ES-I3 (cell line): ENCODE data around the gene VAC14.

ENCODE experiments used
- H3K36me3 ChIP-seq: 2 replicates; pipeline ENCODE4 v1.6.1; 2013; ENCODE audit warnings: mild to moderate bottlenecking, low read length, control low read depth, moderate library complexity; ENCODE audit not compliant: insufficient read depth
- H3K4me1 ChIP-seq: 2 replicates; pipeline ENCODE4 v1.6.1; 2013; ENCODE audit warnings: mild to moderate bottlenecking, control low read depth, low read length; ENCODE audit not compliant: insufficient read depth
- H3K9ac ChIP-seq: 2 replicates; pipeline ENCODE4 v1.6.1; 2013; ENCODE audit warnings: low read depth, mild to moderate bottlenecking, low read length, moderate library complexity
- H3K9me3 ChIP-seq: 2 replicates; pipeline ENCODE4 v1.6.1; 2013; ENCODE audit warnings: mild to moderate bottlenecking, low read length, moderate library complexity; ENCODE audit not compliant: control insufficient read depth, insufficient read depth

The VAC14 gene

DNA sequence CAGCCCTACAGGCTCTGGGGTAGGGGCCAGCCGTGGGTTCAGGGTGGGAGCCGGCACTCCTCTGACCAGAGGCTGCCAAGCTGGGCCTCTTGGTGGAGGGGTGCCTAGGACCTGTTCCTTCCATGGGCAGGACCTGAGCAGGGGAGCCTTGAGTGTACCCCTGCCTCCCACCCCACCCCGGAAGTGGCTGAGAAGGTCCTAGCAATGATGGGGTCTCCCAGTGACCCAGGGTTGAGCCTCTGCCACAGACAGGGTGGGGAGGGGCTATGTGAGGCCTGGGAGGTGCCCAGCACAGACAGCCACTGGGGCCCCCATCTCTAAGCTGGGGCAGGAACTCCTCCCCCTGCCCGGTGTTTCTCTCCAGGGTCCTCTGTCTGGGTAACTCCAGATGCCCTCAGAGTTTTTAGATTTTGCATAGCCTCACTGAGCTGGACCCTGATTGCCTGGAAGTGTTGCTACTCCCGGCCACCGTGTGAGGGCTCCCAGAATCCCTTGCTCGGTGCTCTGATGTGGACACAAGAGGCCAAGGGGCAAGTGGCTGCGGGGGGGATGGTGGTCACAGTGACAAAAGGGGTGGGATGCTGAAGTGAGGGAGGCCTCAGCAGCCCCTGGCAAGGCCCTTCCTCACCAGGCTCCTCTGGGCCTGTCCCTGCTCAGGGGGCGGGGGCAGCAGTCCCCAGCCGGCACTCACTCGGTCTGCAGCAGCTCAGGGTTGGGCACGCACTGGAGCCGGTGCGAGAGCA, 108.7 kb downstream of the VAC14 start:
- Histone ChIP-seq H3K9ac (no peak overlapping the region), H3K4me1 (peaks cover 38% of the 10 kb centered on the region; the same call in 1 of the 2 replicates), H3K36me3 (no peaks in the 10 kb centered on the region), H3K9me3 (no peaks in the 10 kb centered on the region)

DNA sequence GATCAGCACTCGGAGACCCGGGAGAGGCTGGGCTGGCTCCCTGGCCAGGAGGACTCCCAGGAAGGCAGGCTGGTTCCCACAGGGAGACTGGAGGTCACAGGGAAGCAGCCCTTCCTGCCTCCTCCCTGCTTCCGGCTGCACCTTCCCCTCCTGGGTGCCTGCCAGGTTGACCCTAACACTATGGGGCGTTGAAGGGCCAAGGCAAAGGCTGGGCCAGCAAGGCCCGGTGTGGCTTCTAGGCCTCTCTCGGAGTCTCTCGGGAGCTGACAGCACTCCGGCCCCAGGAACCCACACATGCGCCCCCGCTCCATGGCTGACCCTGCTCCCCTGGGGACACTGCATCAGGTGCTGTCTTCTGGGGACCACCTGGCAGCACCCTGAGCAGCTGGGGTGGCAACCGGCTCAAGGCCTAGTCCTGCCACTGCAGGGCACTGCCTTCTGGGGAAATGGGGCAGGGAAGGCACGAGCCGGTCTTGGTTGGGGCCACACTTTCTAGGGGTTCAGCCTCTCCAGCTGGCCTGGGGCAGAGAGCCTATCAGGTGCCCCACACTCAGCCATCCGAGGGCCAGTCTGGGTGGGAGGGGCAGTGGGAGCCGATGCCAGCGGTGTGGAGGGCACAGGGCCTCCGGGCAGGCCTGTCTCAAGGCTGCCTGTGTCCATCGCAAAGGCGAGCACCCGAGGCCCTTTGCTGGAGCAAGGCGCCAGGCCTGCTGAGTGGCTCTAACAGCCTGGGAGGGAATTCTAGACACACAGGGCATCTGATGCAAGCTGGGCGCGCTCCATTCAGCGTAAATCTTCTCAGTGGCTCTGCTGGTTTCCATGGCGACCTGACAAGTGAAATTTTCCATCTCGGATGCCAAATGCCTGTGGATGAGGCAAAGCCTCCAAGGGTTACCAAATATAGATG, 109.5 kb downstream of the VAC14 start:
- Histone ChIP-seq H3K9ac (no peak overlapping the region), H3K36me3 (no peaks in the 10 kb centered on the region), H3K4me1 (peaks cover 42% of the 10 kb centered on the region), H3K9me3 (no peaks in the 10 kb centered on the region)

DNA sequence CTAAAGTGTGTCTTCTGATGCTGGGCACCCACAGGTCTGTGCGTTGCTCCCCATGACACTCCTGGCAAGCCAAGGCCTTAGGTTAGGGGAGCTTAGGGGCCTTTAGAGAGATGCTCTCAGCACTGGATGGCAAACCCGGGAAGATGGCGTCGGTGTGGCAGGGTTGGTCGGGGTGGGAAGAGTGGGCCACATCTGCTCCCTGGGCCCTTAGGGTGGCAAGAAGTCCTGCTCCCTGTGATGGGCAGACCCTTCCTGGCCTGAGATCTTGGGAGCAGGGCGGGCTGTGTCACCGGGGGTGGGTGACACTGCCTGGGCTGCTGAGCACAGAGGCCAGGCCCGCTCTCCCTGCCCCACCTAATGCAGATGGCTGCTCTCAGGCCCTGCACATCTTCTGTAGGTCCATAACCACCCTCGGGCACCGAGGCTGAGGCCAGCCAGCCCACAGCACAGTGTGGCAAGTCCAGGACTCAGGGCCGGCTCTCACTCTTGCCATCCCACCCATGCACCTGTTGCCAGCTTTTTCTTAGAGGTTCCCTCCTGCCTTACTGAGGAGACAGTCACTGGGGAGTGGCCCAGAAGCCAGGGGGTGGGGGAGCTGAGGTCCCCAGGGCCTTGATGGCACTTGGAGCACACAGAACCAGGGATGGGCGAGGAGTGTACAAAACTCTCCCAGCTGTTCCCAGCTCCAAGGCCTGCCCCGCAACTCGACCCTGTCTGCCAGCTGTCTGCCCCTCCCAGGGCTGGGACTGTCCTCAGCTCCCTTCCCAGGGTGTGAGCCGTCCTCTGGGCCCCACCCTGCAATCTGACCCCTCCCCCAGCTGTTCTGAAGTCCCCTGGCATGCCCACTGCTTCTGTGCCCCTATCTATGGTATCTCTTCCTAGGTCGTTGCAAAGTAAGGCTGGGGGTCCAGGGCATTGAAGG, 110.7 kb downstream of the VAC14 start:
- Histone ChIP-seq H3K4me1 (peaks cover 36% of the 10 kb centered on the region), H3K9ac (no peak overlapping the region), H3K9me3 (no peaks in the 10 kb centered on the region), H3K36me3 (no peaks in the 10 kb centered on the region)

DNA sequence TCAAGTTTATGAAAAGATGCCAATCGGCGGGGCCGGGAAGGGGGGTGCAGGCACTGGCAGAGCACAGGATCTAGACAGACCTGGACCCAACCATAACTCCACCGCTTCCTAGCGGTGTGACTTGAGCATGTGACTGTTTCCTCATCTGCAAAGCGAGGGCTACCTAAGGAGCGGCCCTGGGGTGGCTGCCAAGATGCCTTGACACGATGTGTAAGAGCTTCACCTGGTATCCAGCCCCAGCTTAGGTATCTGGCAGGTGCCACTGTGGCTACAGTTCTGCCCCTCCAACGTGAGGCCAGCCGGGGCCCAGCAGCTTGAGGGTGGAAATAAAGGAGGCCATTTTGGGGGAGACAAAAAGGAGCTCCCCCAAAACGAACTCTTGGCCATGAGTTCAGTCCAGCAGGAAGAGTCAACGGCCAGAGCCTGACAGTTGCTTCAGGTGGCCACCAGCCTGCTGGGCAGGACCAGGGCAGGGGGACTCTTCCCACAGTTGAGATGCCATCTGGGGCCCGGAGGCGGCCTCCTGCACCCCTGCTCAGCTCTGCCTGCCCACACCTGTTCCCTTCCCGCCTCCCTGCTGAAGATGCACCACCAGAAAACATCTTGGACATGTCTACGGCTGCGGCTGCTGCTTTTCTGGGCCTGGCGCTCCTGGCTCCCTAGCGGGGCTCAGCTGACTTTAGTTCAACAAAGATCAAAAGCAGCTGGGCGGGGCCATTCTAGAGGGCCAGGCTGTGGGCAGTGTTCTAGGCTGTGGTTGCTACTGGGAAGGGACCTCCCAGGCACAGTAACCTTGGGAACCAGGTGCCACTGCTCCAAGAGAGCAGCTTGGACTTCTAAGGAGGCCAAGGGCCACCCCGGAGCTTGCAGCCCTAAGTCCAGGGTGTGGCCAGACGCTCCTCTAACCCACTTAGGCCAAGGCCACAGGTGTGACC, 111.7 kb downstream of the VAC14 start:
- H3K36me3 ChIP-seq = no peaks in the 10 kb centered on the region
- peaks cover 32% of the 10 kb centered on the region for H3K4me1 ChIP-seq
- H3K9me3 ChIP-seq = no peaks in the 10 kb centered on the region
- H3K9ac ChIP-seq = no peak overlapping the region

DNA sequence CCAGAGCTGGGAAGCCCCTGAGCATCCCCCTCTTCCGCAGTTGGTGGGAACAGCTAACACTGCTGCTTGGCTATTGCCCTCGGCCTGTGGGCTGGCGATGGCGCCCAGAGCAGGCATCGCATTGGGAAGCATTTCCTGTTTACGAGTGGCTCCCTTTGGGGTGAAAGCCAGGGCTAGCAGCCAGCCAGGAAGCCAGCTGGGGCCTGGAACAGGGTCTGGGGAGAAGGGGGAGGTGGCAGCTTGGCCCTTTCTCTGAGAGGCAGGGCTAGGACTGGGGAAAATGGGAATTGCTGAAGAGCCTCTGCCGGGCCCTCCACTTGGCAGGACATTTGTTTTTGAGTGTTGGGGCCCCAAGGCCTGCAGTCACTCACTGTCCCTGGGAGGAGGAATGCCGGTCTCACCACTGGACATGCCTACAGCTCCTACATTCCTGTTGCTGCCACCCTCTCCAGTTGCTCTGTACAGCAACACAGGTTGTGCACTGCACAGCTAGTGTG, 112.7 kb downstream of the VAC14 start:
- Histone ChIP-seq H3K9ac (no peak overlapping the region), H3K36me3 (no peaks in the 10 kb centered on the region), H3K4me1 (peaks cover 23% of the 10 kb centered on the region), H3K9me3 (no peaks in the 10 kb centered on the region)

DNA sequence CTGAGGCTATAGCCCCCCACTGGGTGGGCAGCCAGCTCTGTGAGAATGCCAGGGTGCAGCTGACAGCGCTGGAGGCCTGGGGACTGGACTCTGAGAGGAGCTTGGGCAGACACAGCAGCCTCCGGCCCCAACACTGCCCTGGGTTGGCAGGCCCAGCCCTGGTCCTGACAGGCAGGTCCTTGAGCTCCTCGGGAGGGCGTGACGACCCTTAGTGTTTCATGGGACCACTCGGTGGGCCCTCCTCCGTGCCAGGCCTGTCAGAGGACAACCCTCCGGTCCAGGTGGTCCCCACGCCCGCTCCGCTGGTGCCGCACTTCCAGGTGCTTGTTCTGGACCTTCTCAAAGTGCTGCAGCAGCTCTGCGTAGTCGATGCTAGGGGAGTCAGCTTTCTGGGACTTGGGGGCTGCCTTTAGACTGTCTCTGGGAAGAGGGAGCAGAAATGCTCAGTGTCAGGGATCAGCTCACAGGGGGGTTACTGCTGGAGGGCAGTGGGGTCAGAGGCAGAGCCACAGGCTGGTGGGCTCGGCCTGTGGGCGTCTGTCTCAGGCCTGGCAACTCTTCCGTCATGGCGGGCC, 113.2 kb downstream of the VAC14 start:
- no peaks in the 10 kb centered on the region for H3K9me3 ChIP-seq
- H3K4me1 ChIP-seq = peaks cover 23% of the 10 kb centered on the region
- H3K9ac ChIP-seq = no peak overlapping the region
- H3K36me3 ChIP-seq = no peaks in the 10 kb centered on the region

DNA sequence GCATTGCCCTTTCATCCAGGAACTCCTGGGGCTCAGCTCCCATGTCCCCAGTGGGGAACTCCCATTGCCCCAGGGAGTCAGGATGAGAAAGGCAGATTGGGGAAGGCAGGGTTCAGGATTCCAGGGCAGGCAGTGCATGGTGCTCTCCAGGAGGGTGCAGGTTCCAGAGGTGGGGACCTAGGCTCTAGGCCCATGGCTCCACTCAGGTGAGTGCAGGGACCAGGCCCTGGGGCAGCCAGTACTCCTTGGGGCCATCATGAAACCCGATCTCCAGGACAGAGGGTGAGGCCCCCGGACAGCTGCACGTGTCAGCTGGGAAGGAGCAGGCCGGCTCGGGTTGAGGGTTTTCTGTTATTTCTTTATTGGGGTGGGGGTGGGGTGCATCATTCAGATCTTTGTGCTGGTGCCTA, 113.9 kb downstream of the VAC14 start:
- no peak overlapping the region for H3K9ac ChIP-seq
- H3K4me1 ChIP-seq = peaks cover 23% of the 10 kb centered on the region
- H3K9me3 ChIP-seq = no peaks in the 10 kb centered on the region
- no peaks in the 10 kb centered on the region for H3K36me3 ChIP-seq

DNA sequence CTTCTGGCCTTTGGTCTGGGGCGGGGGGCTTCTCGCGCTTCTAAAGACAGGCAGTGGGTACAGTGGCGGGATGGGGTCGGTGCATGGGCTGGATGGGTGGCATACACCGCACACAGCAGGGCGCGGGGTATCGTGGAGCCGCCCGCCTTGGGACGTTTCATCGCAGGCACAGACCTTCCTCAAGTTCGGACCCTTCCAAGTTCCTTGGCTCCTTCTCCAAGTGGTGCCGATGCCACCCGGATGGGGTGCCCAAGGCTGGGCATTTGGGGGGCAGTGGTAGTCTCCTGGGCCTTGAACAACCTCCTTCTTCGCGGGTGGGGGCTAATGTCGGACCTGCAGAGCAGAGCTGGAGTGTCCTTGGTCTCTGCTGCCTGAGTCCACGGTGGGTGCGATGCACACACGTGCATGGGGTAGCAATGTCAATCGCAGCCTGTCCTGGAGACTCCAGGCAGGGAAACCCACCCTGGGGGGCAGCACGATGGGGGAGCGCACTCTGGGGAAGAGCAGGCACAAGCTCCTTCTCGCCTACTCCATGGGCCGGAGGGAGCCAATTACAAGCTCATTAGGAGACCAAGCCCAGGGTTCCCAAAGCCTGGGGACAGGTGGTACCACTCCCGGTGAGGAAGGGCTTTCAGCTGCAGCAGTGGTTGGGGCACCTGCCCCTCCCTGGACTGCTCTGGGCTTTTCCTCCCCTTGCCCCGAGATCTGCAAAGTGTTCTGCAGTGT, 114.4 kb downstream of the VAC14 start:
- Histone ChIP-seq H3K4me1 (peaks cover 23% of the 10 kb centered on the region), H3K9ac (peak overlapping the region; percentile 77; the same call in 1 of the 2 replicates), H3K36me3 (no peaks in the 10 kb centered on the region), H3K9me3 (no peaks in the 10 kb centered on the region)

DNA sequence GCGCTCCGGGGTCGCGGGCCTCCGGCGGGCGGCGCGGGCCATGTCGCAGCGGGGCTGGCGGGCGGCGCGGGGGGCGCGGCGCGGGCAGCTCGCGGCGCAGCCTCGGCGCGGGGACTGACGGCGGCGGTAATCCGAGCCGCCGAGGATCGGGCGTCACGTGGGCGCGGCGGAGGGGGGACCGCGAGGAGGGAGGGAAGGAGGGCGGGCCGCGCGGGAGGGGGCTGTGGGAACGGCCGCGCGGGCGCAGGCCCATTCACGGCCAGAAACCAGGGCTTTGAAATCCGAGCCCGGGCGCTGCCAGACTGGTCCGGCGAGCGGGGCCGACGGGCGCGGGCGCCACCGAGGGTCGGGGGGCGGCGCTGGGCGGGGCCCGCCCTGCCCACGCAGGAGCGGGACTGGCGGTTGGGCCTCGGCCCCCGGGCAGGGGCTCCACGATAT, 115.0 kb downstream of the VAC14 start, which contains the start of gene MTSS2:
MTSS2 (minus strand) TSS at position 116 of the 438 bp plus-strand sequence. CDS start 262 bp downstream, outside the sequence.
- H3K4me1 ChIP-seq = peaks cover 27% of the 10 kb centered on the region
- H3K9ac ChIP-seq = peak within 1 kb of the TSS; percentile 82
- no peaks in the 10 kb centered on the region for H3K9me3 ChIP-seq
- no peaks in the 10 kb centered on the region for H3K36me3 ChIP-seq

DNA sequence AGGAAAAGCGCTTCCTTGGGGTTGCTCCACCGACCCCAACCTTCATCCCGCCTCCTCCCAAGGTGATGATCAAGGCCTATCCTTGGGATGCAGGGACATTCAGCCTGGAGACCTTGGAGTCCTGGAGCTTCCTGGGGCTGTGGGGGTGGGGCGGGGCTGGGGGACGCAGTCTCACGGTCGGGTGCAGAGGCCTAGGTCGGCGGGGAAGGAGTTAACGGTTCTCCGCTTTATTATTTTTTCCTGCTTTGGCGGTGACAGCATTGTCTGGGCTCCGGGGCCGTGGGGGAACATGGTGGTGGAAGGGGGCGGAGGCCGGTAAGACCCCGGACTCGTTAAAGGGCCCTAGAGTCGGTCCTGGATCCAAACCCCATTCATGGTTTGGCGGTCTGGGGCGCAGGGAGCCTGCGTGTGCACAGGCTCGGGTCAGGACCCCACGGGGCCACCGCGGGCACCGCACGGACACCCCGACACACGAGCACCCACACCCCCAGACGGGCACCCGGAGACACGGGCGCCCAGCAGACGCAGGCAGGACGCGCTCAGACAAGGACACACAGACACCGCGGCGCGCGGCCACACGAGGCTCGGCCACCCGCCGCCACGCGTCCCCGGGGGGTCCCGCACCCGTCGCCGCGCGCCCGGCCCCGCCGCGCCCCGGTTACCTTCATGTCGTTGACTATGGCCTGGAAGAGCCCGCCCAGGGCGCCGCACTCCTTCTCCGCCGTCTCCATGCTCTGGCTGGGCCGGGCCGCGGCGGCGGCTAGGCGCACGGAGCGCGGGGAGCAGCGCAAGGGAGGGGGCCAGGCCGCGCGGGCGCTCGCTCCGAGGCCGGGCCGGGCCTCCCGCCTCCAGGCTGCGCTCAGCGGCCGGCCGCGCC, 115.7 kb downstream of the VAC14 start:
- no peaks in the 10 kb centered on the region for H3K9me3 ChIP-seq
- no peaks in the 10 kb centered on the region for H3K36me3 ChIP-seq
- H3K4me1 ChIP-seq = peaks cover 28% of the 10 kb centered on the region
- peak overlapping the region; percentile 82 for H3K9ac ChIP-seq

DNA sequence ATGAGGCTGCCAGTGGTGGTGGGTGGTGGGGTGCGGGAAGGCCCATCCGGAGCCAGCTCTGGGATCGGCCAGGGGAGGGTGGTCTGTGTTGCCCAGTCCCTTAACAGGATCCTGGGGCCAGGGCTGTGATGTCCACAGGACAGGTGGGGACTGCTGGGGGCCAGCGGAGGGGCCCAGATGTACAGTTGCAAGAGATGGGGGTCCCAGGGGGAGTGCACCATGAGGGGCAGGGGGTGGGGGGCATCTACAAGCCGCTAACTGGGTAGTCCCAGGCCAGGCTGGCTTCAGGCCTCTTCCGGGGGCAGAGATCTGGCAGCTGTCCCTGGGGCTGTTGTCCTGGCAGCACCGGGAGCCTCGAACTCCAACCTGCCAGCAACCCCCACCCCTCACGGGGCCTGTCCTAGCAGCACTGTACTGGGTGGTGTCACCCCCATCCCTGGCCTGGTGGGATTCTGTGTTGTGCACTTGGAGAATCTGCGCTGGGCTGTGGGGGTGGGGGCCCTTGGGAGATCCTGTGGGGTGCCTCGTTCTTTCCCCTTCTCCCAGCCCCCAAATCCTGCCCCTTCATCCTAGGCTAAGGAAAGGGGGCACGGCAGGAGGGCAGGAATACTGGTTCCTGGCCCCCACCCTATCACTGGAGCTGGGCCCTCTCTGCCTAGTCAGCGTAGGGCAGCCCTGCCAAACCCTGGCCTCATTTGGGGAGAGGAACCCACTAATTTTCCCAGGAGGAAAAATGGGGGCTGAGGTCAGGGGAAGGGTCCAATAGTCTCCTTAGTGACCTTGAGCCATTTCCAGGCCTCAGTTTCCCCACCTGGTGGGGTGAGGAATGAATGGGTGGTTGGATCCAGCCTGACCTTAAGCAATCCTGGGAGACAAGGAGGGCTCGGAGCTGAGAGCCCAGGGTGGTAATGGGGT, 116.6 kb downstream of the VAC14 start:
- H3K9me3 ChIP-seq = no peaks in the 10 kb centered on the region
- H3K9ac ChIP-seq = peak overlapping the region; percentile 82; the same call in 1 of the 2 replicates
- peaks cover 28% of the 10 kb centered on the region for H3K4me1 ChIP-seq
- H3K36me3 ChIP-seq = no peaks in the 10 kb centered on the region
